ENCODE data around the gene WWOX.

Gene WWOX

GRCh38 chr16:79061181-79061580 is 961.7 kb downstream of the WWOX start:
- TF ChIP-seq SUZ12 (IDR thresholded peaks at IDR 0.05; ENCODE audit: extremely low read depth, insufficient read depth, insufficient read length) = no peak
- TF ChIP-seq YY1 (IDR thresholded peaks at IDR 0.05; ENCODE audit: insufficient read depth, insufficient read length) = no peak
- no peak for TF ChIP-seq ZNF274 (IDR thresholded peaks at IDR 0.05; ENCODE audit: low read depth, low read length)
- no peaks in the 10 kb centered on the region for H3K9me3 ChIP-seq (ENCODE audit: insufficient read depth, low read length)
- no peak overlapping the region for H3K9ac ChIP-seq (ENCODE audit: insufficient read length, low read depth)
- H3K4me1 ChIP-seq (ENCODE audit: insufficient read depth, insufficient read length) = peaks cover 3% of the 10 kb centered on the region
- no peak for DNase-seq (ENCODE audit: low read depth, low spot score)
- H3K36me3 ChIP-seq (ENCODE audit: insufficient read depth, insufficient read length, low read length) = no peaks in the 10 kb centered on the region
- H3K27me3 ChIP-seq (ENCODE audit: insufficient read depth, insufficient read length) = no peaks in the 10 kb centered on the region
- H3K4me3 ChIP-seq (ENCODE audit: insufficient read length, low read depth) = no peak overlapping the region

- Histone ChIP-seq H3K27me3 (ENCODE audit: insufficient read depth, insufficient read length) (no peaks in the 10 kb centered on the region), H3K9me3 (ENCODE audit: insufficient read depth, low read length) (no peaks in the 10 kb centered on the region), H3K36me3 (ENCODE audit: insufficient read depth, insufficient read length, low read length) (no peaks in the 10 kb centered on the region), H3K9ac (ENCODE audit: insufficient read length, low read depth) (no peak overlapping the region), H3K4me1 (ENCODE audit: insufficient read depth, insufficient read length) (peaks cover 3% of the 10 kb centered on the region), H3K4me3 (ENCODE audit: insufficient read length, low read depth) (no peak overlapping the region)
- TF ChIP-seq YY1 (IDR thresholded peaks at IDR 0.05; ENCODE audit: insufficient read depth, insufficient read length) (no peak), ZNF274 (IDR thresholded peaks at IDR 0.05; ENCODE audit: low read depth, low read length) (no peak), SUZ12 (IDR thresholded peaks at IDR 0.05; ENCODE audit: extremely low read depth, insufficient read depth, insufficient read length) (no peak)
- DNase-seq (ENCODE audit: low read depth, low spot score) = no peak
These were observed 962.9 kb downstream of the WWOX start for GRCh38 chr16:79062336-79062735.

GRCh38 chr16:79062821-79063220 is 963.4 kb downstream of the WWOX start:
- DNase-seq (ENCODE audit: low read depth, low spot score) = no peak
- no peak for TF ChIP-seq YY1 (IDR thresholded peaks at IDR 0.05; ENCODE audit: insufficient read depth, insufficient read length)
- Histone ChIP-seq H3K36me3 (ENCODE audit: insufficient read depth, insufficient read length, low read length) (no peaks in the 10 kb centered on the region), H3K4me3 (ENCODE audit: insufficient read length, low read depth) (no peak overlapping the region), H3K27me3 (ENCODE audit: insufficient read depth, insufficient read length) (no peaks in the 10 kb centered on the region), H3K9ac (ENCODE audit: insufficient read length, low read depth) (no peak overlapping the region), H3K4me1 (ENCODE audit: insufficient read depth, insufficient read length) (peaks cover 3% of the 10 kb centered on the region), H3K9me3 (ENCODE audit: insufficient read depth, low read length) (no peaks in the 10 kb centered on the region)

- Histone ChIP-seq H3K9me3 (ENCODE audit: insufficient read depth, low read length) (no peaks in the 10 kb centered on the region), H3K9ac (ENCODE audit: insufficient read length, low read depth) (no peak overlapping the region), H3K27me3 (ENCODE audit: insufficient read depth, insufficient read length) (no peaks in the 10 kb centered on the region), H3K4me3 (ENCODE audit: insufficient read length, low read depth) (no peak overlapping the region), H3K36me3 (ENCODE audit: insufficient read depth, insufficient read length, low read length) (no peaks in the 10 kb centered on the region), H3K4me1 (ENCODE audit: insufficient read depth, insufficient read length) (peaks cover 3% of the 10 kb centered on the region)
- TF ChIP-seq YY1 (IDR thresholded peaks at IDR 0.05; ENCODE audit: insufficient read depth, insufficient read length) (no peak), SUZ12 (IDR thresholded peaks at IDR 0.05; ENCODE audit: extremely low read depth, insufficient read depth, insufficient read length) (no peak), ZNF274 (IDR thresholded peaks at IDR 0.05; ENCODE audit: low read depth, low read length) (no peak)
- DNase-seq (ENCODE audit: low read depth, low spot score) = no peak
These were observed 965.0 kb downstream of the WWOX start for GRCh38 chr16:79064256-79064972.

- Histone ChIP-seq H3K4me3 (ENCODE audit: insufficient read length, low read depth) (no peak overlapping the region), H3K27me3 (ENCODE audit: insufficient read depth, insufficient read length) (no peaks in the 10 kb centered on the region), H3K36me3 (ENCODE audit: insufficient read depth, insufficient read length, low read length) (no peaks in the 10 kb centered on the region), H3K4me1 (ENCODE audit: insufficient read depth, insufficient read length) (peaks cover 3% of the 10 kb centered on the region), H3K9ac (ENCODE audit: insufficient read length, low read depth) (no peak overlapping the region), H3K9me3 (ENCODE audit: insufficient read depth, low read length) (no peaks in the 10 kb centered on the region)
- no peak for TF ChIP-seq ZNF274 (IDR thresholded peaks at IDR 0.05; ENCODE audit: low read depth, low read length)
- TF ChIP-seq YY1 (IDR thresholded peaks at IDR 0.05; ENCODE audit: insufficient read depth, insufficient read length) = no peak
- no peak for TF ChIP-seq SUZ12 (IDR thresholded peaks at IDR 0.05; ENCODE audit: extremely low read depth, insufficient read depth, insufficient read length)
- DNase-seq (ENCODE audit: low read depth, low spot score) = no peak
These were observed 967.1 kb downstream of the WWOX start for GRCh38 chr16:79066561-79066960.

GRCh38 chr16:79067600-79067999 is 968.1 kb downstream of the WWOX start:
- Histone ChIP-seq H3K9ac (ENCODE audit: insufficient read length, low read depth) (no peak overlapping the region), H3K27me3 (ENCODE audit: insufficient read depth, insufficient read length) (no peaks in the 10 kb centered on the region), H3K9me3 (ENCODE audit: insufficient read depth, low read length) (no peaks in the 10 kb centered on the region), H3K4me3 (ENCODE audit: insufficient read length, low read depth) (no peak overlapping the region), H3K36me3 (ENCODE audit: insufficient read depth, insufficient read length, low read length) (no peaks in the 10 kb centered on the region), H3K4me1 (ENCODE audit: insufficient read depth, insufficient read length) (no peaks in the 10 kb centered on the region)
- no peak for DNase-seq (ENCODE audit: low read depth, low spot score)
- TF ChIP-seq SUZ12 (IDR thresholded peaks at IDR 0.05; ENCODE audit: extremely low read depth, insufficient read depth, insufficient read length) = no peak
- TF ChIP-seq YY1 (IDR thresholded peaks at IDR 0.05; ENCODE audit: insufficient read depth, insufficient read length) = no peak
- no peak for TF ChIP-seq ZNF274 (IDR thresholded peaks at IDR 0.05; ENCODE audit: low read depth, low read length)

GRCh38 chr16:79069121-79069520 is 969.7 kb downstream of the WWOX start:
- Histone ChIP-seq H3K9ac (ENCODE audit: insufficient read length, low read depth) (no peak overlapping the region), H3K4me3 (ENCODE audit: insufficient read length, low read depth) (no peak overlapping the region), H3K9me3 (ENCODE audit: insufficient read depth, low read length) (no peaks in the 10 kb centered on the region), H3K27me3 (ENCODE audit: insufficient read depth, insufficient read length) (no peaks in the 10 kb centered on the region), H3K36me3 (ENCODE audit: insufficient read depth, insufficient read length, low read length) (no peaks in the 10 kb centered on the region), H3K4me1 (ENCODE audit: insufficient read depth, insufficient read length) (no peaks in the 10 kb centered on the region)
- no peak for DNase-seq (ENCODE audit: low read depth, low spot score)
- TF ChIP-seq SUZ12 (IDR thresholded peaks at IDR 0.05; ENCODE audit: extremely low read depth, insufficient read depth, insufficient read length) (no peak), ZNF274 (IDR thresholded peaks at IDR 0.05; ENCODE audit: low read depth, low read length) (no peak), YY1 (IDR thresholded peaks at IDR 0.05; ENCODE audit: insufficient read depth, insufficient read length) (no peak)

Measured in NT2/D1 (cell line).